ENCODE measurements around the gene NCR3LG1. TPM values are rescaled to one million over a fixed set of nuclear protein-coding genes. Genes with fewer than 3 reads are reported as not detected.
"Not testable (repeated sequence)": the region's sequence is repeated elsewhere in the genome, so short reads cannot be mapped to it uniquely, and the experiment has no call there.

The NCR3LG1 gene
- total and polyA plus RNA-seq, 2 of the 8 experiments (the other 6 are each of a cell fraction or from before 2014, with no cell fraction given), result 0.68 to 1.9 TPM

DNA sequence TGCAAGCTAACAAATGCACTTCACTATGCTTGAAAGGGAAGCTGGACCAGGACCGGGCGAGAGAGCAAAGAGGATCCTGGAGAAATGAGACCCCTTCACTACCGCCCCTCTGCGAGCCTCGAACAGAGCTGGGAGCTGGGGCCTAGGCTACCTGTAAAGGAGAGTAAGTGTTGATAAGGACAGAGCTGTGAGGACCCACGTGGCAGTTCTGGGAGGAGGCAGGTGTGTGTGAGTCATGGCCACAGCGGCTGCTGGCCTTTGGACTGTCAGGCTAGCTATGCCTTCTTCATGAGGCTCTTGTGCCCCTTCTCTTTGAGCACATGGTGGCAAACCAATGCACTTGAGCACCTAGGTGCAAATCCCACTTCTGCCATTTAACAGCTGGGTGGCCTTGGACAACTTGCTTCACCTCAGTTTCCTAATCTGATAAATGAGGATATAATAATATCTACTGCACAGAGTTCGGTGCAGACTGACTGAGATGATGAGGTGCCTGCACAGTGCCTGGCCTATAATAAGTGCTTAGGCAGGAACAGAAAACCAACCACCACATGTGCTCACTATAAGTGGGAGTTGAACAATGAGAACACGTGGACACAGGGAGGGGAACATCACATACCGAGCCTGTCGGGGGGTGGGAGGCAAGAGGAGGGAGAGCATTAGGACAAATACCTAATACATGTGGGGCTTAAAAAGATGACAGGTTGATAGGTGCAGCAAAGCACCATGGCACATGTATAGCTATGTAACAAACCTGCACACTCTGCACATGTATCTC, 72.1 kb downstream of the NCR3LG1 start (continued):
- TF ChIP-seq KDM4A (IDR thresholded peaks at IDR 0.05; ENCODE audit: low read depth, low read length, severe bottlenecking) (no peak), RBBP5 (IDR thresholded peaks at IDR 0.05; ENCODE audit: borderline replicate concordance, low read depth, low read length) (no peak), JUN (IDR thresholded peaks at IDR 0.05; ENCODE audit: low read depth, low read length) (no peak), TAF7 (optimal IDR thresholded peaks at IDR 0.05; ENCODE audit: borderline replicate concordance, low read depth, low read length) (no peak)

DNA sequence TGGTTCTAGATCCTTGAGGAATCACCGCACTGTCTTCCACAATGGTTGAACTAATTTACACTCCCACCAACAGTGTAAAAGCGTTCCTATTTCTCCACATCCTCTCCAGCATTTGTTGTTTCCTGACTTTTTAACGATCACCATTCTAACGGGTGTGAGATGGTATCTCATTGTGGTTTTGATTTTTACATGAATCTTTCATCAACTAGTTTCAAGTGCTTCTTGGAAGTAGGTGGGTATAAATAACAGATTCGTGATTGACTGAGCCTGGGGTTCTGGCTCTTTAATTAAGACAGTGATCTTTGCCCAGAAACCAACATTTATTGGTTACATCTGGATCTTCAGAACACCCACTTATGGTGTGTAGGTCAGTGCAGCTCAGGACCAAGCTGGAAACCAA, 74.6 kb downstream of the NCR3LG1 start:
- H3K18ac ChIP-seq (ENCODE audit: extremely low read depth, low read length); H2BK15ac ChIP-seq (ENCODE audit: low read length); H3K23ac ChIP-seq (ENCODE audit: insufficient read length); H3K4ac ChIP-seq (replicated peaks; ENCODE audit: insufficient read length, low read depth, low read length); H3K4me1 ChIP-seq (replicated peaks in 1 of 4; ENCODE audit: control insufficient read depth in 3 of 4, insufficient read depth in 4 of 4, low read length in 3 of 4); H2BK5ac ChIP-seq (ENCODE audit: low read depth, low read length); H3K4me3 ChIP-seq (ENCODE audit: extremely low read depth in 1 of 4, insufficient read depth in 2 of 4, low read depth in 3 of 4, low read length in 4 of 4); H3K79me2 ChIP-seq (ENCODE audit: control insufficient read depth in 1 of 2, insufficient read depth in 2 of 2, low read length in 2 of 2); H2AK5ac ChIP-seq (ENCODE audit: low read depth, low read length); FAIRE-seq; H3K14ac ChIP-seq (ENCODE audit: insufficient read length); H4K91ac ChIP-seq (replicated peaks; ENCODE audit: insufficient read length, low read length); H3K4me2 ChIP-seq (ENCODE audit: insufficient read depth in 1 of 2, low read depth in 2 of 2, low read length in 2 of 2); H2AFZ ChIP-seq (ENCODE audit: low read length); H3K9me3 ChIP-seq (ENCODE audit: insufficient read depth in 2 of 2, low read depth in 1 of 2, low read length in 1 of 2); H4K20me1 ChIP-seq (replicated peaks in 1 of 2; ENCODE audit: control insufficient read depth in 1 of 2, insufficient read depth in 2 of 2, low read length in 2 of 2); H3K23me2 ChIP-seq (ENCODE audit: low read depth, low read length); H3K27me3 ChIP-seq (replicated peaks in 1 of 4; ENCODE audit: control insufficient read depth in 3 of 4, extremely low read depth in 1 of 4, insufficient read depth in 3 of 4, low read length in 3 of 4); H4K8ac ChIP-seq (ENCODE audit: extremely low read depth, insufficient read depth, low read length); H2BK120ac ChIP-seq (replicated peaks; ENCODE audit: low read depth, low read length); H3K27ac ChIP-seq (ENCODE audit: low read depth, low read length); H2BK20ac ChIP-seq (ENCODE audit: low read length); H2BK12ac ChIP-seq (ENCODE audit: low read depth, low read length); CTCF ChIA-PET (ENCODE audit: partially characterized antibody); DNase-seq (ENCODE audit: low read depth in 1 of 2, low spot score in 2 of 2); H3K79me1 ChIP-seq (ENCODE audit: low read depth, low read length); H3K36me3 ChIP-seq (ENCODE audit: control insufficient read depth in 2 of 4, insufficient read depth in 4 of 4, low read length in 3 of 4); H4K5ac ChIP-seq (ENCODE audit: insufficient read length, low read depth, low read length); POLR2A ChIA-PET (ENCODE audit: partially characterized antibody); H3K56ac ChIP-seq (replicated peaks; ENCODE audit: insufficient read length, low read depth, low read length); H3K9ac ChIP-seq (replicated peaks in 1 of 4; ENCODE audit: extremely low read depth in 1 of 4, low read depth in 3 of 4, low read length in 3 of 4): not testable (repeated sequence)
- WGBS, 2 experiments (ENCODE audit: extremely low coverage in 1 of 2, insufficient coverage in 1 of 2, insufficient read length in 1 of 2, insufficient replicate concordance in 2 of 2, low coverage in 1 of 2, low lambda C conversion rate in 2 of 2, missing lambda C conversion rate in 1 of 2), result 91% methylated on average over 4 of the region's 5 CpGs; no CpG with 5 or more reads in 1 of the 2 experiments

All from H1 (cell line).